GM19193 (cell line): ENCODE measurements around the gene TMEM14A.

Experiments used
- POLR2A ChIP-seq: IDR thresholded peaks from 4 replicates; pipeline ENCODE4 v1.6.1; 2011; ENCODE audit not compliant: insufficient read depth, insufficient read length; ENCODE audit errors: extremely low read depth

TMEM14A gene

DNA sequence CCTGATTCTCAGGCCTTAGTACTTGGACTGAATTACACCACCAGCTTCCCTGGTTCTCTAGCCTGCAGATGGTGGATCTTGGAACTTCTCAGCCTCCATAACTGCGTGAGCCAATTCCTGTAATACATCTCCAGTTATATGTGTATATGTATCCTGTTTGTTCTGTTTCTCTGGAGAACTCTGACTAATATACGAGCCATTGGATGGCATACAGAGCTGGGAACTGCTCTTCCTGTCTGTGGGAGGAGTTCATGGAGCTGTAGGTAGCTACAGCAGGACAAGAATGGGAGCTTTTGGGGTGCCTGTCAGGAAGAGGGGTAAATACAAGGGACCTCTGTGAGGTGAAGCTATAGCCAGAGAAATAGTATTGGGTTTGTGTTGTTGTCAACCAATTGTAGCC, 41.2 kb downstream of the TMEM14A start:
- TF ChIP-seq POLR2A = no peak

DNA sequence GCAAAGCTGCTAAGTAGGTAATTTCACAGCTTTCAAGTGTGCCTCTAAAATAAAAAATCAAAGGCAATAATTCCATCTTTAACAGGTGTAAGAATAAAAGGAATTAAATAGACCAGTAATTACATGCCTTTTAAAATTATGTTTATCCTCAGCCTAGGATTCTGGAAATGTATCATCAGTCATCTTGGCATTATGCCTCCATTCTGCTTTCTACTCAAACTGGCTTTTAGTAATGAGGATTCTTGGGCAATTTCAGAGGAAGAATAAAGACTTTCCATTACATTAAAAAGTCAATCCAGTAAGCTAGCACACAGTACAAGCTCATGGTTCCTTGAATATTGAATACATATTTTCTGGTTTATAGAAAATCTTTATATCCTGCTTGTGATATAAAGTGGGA, 47.6 kb downstream of the TMEM14A start:
- TF ChIP-seq POLR2A = no peak

DNA sequence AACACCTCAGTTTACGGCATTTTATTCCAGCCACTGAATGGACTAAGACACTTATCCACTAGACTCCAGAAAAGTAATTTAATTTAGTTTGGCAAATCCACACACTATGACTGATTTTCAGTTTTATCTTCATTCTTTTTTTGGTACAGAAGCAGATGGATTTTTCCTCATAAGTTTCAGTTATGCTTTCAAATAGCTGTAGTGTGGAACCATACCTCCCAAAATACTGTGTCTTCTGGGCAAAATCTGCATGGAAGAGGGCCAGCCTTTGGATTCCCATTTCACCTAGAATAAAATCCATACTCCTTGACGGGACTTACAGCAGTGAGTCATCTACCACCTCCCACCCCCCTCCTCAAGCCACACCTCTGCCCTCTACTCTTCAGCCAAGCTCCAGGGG, 49.4 kb downstream of the TMEM14A start:
- no peak for TF ChIP-seq POLR2A

DNA sequence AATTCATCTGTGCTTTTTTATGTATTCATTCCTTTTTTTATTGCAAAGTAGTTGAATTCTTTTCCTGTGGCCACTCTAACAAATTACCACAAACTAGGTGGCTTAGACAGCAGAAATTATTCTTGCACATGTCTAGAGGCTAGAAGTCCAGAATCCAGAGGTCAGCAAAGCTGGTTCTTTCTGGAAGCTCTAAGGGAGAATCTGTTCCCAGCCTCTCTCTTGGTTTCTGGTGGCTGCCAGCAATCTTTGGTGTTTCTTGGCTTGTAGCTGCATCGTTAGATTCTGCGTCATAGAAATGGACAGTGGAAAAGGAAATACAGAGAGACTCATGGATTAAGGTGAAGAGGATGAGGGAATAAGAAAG, 53.1 kb downstream of the TMEM14A start:
- no peak for TF ChIP-seq POLR2A

DNA sequence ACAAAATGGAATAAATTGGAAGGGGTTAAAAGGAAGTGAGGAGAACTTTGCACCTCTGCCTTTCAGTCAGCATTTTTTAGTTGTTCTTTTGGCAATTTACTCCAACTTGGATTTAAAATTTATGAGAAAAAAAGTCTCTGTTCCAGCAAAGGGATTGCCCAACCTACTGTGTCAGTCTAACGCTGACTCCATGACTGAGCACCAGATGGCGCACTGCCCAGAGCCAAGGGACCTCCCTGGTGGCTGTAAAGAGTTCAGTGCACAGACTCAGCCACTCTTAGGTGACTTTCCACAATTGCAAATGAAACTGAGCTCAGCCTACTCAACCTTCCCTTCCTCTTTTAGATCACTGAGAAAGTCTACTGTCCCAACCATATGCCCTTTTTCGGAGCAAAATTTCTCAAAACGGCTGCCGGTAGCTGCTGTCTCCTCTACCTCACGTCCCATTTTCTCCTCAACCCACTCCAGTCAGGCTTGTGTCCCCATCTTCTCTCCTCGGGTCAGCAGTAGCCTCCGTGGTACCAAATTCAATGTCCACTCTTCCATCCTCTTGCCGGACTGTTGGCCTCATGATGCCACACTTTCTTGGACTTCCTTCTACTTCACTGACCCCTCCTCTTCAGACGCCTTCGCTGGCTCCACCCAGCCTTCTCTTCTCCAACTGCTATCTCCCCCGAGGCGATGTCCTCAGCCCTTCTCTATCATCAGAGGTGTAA, 53.7 kb downstream of the TMEM14A start:
- TF ChIP-seq POLR2A = no peak

DNA sequence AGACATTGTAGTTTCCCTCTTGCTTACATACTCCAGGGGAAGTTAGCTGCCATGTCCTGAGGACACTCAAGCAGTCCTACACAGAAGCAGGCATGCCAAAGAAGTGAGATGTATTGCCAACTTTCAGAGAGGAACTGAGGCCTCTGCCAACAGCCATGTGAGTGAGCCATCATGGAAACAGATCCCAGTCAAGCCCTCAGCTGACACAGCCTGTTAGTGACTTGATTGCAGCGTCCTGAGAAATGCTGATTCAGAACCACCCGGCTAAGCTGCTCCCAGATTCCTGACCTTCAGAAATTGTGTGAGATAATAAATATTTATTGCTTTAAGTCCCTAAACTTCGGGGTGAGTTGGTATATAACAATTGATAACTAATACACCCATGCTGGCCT, 54.2 kb downstream of the TMEM14A start:
- no peak for TF ChIP-seq POLR2A

DNA sequence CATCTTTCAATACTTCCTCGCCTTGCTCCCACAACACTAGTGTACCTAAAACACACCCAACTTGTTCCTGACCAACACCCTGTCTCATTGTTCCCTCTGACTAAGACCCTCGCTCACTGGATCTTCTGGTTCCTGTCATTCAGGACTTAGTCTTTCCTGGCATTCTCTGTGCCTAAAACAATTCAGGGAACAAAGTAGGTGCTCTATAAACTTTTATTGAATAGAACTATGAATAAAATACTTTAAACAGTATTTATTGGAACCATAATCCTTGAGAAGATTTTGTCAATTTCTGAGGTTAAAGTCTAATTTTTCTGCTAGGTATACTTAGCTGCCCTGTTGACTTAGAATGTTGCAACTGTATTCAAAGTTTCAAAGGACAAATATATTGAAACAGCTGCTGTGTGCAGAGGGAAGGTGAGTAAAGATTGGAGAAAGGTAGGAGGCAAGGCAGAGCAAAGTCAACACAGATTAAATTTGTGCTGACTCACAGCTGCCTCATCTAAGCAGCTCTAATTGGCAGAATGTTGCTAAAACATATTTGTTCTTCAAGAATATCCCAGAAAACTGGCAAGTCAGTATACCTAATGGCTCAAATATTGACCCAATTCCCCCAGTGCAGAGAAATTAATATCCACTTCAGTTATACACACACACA, 54.8 kb downstream of the TMEM14A start:
- no peak for TF ChIP-seq POLR2A

DNA sequence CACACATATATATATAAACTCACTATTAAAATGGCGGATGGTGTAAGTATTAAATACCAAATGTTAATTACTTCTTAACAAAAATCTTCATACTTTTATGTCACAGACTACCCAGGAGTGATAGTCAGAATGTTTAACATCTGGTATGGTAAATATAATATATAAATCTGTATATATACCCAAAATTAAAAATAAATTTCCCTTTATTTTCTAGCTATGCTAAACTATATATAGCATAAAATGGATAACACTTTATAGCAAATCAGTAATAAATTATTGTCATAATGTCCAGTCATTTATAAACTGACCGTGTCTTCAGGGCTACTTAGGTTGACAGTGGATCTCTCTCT, 55.3 kb downstream of the TMEM14A start:
- TF ChIP-seq POLR2A = no peak

DNA sequence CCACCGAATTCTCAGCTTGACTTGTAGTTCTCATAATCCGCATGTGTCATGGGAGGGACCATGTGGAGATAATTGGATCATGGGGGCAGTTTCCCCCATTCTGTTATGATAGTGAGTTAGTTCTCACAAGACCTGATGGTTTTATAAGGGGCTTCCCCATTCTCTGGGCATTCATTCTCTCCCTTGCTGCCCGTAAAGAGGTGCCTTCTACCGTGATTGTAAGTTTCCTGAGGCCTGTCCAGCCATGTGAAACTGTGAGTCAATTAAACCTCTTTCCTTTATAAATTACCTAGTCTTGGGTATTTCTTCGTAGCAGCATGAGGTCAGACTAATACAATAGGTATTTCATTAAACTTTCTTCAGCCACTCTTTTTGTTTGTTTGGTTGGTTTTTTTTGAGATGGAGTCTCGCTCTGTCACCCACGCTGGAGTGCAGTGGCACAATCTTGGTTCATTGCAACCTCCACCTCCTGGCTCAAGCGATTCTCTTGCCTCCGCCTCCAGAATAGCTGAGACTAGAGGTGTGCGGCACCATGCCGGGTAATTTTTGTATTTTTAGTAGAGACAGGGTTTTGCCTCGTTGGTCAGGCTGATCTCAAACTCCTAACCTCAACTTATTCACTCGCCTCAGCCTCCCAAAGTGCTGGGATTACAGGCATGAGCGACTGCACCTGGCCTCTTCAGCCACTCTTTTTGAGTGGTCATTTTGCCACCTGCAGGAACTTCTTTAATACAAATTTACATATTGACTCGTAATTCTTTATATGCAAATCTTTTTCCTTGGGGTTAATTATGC, 56.0 kb downstream of the TMEM14A start:
- no peak for TF ChIP-seq POLR2A

DNA sequence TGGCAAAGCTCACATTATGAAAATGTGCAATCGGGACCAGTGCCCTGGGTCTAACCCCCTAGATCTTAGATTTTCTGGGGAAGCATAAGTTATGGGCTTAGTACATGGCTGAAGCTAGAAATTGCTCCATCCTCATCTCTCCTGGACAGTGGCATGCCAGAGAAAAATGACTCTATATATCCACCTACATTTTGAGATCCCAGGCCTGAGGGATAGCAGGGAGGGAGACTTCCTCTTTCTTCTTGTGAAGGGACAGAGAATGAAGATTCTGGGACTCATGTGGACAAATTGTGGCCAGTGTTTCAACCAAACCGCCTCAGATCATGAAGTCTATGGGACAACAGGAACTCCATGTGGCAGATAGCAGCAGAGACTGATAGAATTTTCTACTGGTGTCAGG, 57.0 kb downstream of the TMEM14A start:
- no peak for TF ChIP-seq POLR2A

DNA sequence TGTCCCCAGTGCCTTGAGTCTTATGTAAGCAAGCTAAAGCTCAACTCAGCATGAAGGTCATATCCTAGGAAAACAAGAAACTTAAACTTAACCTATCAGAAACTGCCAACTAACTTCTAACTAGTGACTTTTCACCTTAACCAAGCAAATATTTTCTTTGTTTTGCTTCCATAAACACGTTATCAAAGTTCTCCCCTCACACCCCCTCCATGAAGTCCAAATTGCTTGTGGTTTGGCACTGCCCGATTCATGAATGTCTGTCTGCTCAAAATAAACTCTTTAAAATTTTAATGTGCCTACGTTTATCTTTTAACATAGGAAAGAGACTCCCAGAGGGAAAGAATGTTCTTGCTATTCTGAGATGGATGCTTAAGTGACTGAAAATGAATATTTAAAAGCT, 57.5 kb downstream of the TMEM14A start:
- no peak for TF ChIP-seq POLR2A

DNA sequence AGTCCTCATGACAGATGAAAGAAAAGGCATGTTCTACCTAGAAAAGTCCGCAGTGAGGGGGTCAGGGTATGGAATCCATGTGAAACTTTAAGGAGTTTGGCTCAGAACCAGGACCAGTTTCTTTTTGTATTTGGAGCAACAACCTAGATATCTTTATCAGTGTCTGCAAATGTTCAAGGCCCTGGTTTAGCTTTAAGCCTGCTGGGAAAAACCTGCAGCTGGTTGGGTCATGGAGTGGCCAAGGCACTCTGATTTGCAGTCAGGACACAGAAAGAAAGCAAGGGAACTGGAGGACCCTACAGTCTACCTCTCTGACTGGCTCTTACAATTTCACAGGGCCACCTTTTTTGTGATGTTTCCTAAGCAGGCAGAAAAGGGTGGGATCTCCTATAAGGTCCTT, 58.7 kb downstream of the TMEM14A start:
- TF ChIP-seq POLR2A = no peak

DNA sequence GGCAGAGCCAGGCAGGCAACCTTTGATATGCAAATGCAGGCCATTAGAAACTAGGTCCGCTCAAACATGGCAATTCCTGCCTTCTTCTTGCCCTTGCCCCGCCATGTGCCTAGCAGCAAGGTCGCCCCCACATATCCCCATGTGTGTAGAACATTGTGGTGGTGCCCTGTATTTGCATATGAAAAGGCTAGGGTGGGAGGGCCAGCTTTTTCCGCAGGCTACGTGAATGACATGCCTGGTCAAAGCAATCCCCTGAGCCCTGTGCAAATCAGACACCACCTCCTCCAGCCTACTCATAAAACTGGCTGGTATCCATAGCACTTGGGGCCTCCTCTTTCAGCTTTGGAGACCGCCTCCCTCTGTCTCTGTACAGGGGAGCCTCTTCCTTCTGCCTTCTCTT, 60.8 kb downstream of the TMEM14A start:
- no peak for TF ChIP-seq POLR2A

DNA sequence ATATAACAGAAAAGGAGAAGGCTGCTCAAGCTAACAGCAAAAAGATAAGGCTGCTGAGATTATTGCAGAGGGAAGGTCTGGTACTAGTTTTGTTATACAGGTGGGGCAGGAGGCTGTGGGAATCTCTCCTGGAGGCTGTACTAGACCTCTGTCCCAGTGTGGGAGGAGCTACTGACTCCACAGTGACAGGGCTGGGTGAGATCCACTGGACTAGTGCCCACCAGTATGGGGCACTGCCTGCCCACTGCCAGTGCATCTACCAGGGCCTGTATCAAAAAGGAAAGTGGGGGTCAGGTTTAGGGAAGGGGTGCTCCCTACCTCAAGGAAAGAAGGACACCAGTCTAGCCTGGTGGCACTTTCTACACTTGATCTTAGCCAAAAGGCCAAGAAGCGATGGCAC, 62.3 kb downstream of the TMEM14A start:
- no peak for TF ChIP-seq POLR2A

DNA sequence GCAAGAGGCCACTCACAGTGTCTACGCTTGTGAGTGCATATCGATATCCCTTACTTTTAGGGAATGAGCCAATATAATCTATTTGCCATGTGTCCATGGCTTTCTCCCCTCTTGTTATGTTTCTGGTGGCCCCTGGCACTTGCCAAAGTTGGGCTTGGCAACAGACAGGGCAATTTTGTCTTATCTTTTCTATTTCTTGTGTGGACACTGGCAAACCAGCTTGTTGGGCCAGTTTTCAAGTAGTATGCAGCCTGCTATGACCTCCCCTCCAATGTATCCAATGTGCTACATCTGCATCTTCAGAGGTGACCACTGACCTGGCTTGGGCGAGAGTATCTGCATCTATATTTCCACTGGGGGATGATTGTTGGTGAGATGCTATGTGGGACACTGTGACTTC, 63.2 kb downstream of the TMEM14A start:
- no peak for TF ChIP-seq POLR2A

DNA sequence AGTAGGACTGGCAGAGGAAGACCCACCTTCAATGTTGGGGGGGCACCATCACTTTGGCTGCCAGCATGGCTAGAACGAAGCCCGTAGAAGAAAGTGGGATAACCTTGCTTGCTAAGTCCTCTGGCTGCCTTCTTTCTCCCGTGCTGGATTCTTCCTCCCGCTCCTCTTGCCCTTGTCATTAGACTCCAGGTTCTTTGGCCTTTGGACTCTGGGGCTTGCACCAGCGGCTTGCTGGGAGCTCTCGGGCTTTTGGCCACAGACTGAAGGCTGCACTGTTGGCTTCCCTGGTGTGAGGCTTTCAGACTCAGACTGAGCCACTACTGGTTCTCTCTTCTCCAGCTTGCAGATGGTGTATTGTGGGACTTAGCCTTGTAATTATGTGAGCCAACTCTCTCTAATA, 64.2 kb downstream of the TMEM14A start:
- no peak for TF ChIP-seq POLR2A

DNA sequence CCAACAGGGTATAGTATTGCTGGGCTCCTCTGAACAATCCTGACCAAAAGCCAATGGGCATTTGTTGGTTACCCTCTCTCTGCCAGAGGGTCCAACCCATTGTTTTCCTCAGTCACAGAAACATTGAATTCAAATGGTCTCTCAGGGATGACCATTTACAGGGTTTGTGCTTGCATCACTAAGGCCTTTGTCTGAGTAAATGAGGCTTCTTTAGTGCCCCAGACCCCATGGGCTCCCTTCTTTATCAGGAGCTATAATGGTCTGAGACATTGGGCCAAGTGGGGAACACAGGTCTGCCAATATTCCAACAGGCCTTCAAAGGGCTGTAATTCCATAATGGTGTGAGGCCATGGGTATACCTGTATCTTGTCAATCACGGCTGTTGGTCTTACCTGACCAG, 65.2 kb downstream of the TMEM14A start:
- TF ChIP-seq POLR2A = no peak
